GM10248 (cell line): Measurements from ENCODE around the gene CRYZL1.

Experiments
- CTCF ChIA-PET: fragments of 300-600 bp; sonication (Branson Sonifier 250); formaldehyde crosslinking; extraction: SDS; loops from one replicate; lab custom pipeline; 2021; ENCODE audit warnings: antibody characterized with exemption; lab: Yijun Ruan, JAX
- POLR2A ChIA-PET: fragments of 350-650 bp; sonication (Branson Sonifier 250); formaldehyde crosslinking; extraction: SDS; loops from one replicate; lab custom pipeline; 2020; ENCODE audit warnings: antibody characterized with exemption; lab: Yijun Ruan, JAX
- DNase-seq: peaks from one replicate; pipeline ENCODE4 v3.0.0; 2012; ENCODE audit errors: extremely low spot score
- TF ChIP-seq, protein P1 (sequence below): IDR thresholded peaks from 2 replicates; pipeline ENCODE4 v1.5.1; 2012; ENCODE audit warnings: mild to moderate bottlenecking, low read depth; ENCODE audit errors: extremely low read depth, missing control alignments, control extremely low read depth

Gene CRYZL1

DNA sequence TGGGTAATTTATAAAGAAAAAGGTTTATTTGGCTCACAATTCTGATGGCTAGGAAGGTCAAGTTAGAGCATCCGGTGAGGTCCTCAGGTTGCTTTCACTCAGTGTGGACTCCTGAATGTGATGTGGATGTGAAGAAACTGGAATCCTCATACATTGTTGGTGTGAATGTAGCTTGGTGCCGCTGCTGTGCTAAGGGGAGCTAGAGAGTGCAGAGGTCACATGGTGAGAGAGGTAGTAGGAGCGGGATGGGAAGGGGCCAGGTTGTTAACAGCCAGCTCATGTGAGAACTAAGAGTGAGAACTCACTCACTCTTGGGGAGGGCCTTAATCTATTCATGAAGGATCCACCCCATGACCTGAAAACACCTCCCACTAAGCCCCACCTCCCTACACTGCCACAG, 22.6 kb upstream of the CRYZL1 start:
- POLR2A ChIA-PET, result no interaction called here
- TF ChIP-seq, protein P1, sequence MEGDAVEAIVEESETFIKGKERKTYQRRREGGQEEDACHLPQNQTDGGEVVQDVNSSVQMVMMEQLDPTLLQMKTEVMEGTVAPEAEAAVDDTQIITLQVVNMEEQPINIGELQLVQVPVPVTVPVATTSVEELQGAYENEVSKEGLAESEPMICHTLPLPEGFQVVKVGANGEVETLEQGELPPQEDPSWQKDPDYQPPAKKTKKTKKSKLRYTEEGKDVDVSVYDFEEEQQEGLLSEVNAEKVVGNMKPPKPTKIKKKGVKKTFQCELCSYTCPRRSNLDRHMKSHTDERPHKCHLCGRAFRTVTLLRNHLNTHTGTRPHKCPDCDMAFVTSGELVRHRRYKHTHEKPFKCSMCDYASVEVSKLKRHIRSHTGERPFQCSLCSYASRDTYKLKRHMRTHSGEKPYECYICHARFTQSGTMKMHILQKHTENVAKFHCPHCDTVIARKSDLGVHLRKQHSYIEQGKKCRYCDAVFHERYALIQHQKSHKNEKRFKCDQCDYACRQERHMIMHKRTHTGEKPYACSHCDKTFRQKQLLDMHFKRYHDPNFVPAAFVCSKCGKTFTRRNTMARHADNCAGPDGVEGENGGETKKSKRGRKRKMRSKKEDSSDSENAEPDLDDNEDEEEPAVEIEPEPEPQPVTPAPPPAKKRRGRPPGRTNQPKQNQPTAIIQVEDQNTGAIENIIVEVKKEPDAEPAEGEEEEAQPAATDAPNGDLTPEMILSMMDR, result no peak
- no peak for DNase-seq
- CTCF ChIA-PET, result interaction anchor here (0.9 to 1.2 kb wide), 2 partner anchors 15 to 151 kb away, joined by 3 read pairs; no protein-coding TSS in a partner anchor

DNA sequence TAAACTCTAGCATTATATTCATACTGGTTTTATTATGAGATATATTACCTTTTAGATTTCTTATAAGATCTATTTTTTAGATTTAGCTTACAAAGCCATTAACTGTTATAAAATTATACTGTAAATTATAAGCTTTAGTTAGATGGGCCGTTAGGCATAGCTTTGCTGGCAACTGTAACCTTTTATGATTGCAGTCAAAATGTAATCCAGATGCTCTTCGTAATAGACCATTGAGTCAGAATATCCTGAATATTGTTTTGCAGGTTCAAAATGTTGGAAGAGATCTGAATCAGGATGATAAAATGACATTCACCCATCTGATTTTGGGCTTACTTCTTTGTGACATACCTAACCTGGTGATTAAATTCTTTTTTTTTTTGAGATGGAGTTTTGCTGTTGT, 21.7 kb upstream of the CRYZL1 start:
- CTCF ChIA-PET, result interaction anchor here (1.5 kb wide), 1 partner anchor 45 kb away, joined by 3 read pairs; no protein-coding TSS in a partner anchor
- POLR2A ChIA-PET, result no interaction called here
- no peak for DNase-seq
- TF ChIP-seq, protein P1, result no peak

DNA sequence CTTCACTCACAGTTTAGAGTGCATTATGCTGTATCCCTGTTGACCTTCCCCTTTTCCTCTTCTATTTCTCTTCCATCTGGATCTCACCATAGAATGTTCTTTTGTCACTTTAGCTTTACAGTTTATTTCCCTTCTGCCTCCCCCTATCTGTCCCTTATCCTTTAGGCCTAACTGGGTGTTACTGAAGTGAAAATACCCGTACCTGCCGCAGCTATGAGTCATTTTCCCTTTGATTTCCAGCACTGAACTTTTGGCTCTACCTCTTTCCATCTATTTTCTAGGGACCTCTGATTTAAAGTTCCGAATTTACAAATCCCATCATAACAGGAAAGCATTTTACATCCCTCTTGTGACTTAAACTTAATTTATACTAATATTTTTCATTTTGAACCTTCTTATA, 20.5 kb upstream of the CRYZL1 start:
- no peak for DNase-seq
- ChIA-PET CTCF (interaction anchor here (1.5 kb wide), 1 partner anchor 46 kb away, joined by 3 read pairs; no protein-coding TSS in a partner anchor), POLR2A (no interaction called here)

DNA sequence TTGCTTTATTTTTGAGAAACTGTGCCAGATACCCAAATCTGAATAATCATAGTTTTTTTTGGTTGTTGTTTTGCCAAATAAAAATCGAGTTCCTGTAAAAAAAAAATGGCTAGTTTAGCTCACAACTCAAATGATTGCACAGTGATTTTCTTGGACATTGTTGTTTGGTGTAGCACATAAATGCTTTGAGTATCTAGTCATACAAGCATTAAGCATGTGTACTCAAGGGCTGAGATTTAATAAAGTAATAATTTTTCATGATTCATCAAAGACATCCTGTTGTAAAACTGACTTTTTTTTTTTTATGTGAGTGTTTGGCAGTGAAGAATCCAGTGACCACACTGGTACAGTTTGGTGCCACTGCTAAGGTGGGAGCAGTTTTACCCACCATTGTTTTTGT, 19.6 kb upstream of the CRYZL1 start:
- CTCF ChIA-PET, result no interaction called here
- POLR2A ChIA-PET, result no interaction called here

More for the DNA sequence above, 20.5 kb upstream of the CRYZL1 start:
- TF ChIP-seq, protein P1, result no peak

DNA sequence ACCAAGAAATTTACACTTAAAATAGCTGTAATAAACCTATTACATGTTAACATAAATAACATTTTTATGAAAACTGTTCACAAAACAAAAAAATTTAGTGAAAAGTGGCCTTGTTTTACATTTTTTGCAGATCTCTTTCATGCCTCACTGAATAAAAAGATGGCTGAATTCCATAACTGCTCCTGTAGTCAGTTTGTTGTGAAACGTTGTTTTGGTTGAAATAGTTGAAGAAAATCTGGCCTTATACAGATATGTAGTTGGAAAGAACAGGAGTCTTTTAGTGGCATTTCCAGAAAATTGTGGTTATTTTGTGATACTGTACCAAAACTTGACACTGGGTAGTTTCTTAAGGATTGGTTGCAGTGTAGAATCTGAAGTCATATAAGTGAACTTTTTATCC, 18.9 kb upstream of the CRYZL1 start:
- ChIA-PET CTCF (no interaction called here), POLR2A (no interaction called here)
- TF ChIP-seq, protein P1, result no peak
- no peak for DNase-seq

More for the DNA sequence above, 19.6 kb upstream of the CRYZL1 start:
- TF ChIP-seq, protein P1, result no peak
- DNase-seq, result no peak

DNA sequence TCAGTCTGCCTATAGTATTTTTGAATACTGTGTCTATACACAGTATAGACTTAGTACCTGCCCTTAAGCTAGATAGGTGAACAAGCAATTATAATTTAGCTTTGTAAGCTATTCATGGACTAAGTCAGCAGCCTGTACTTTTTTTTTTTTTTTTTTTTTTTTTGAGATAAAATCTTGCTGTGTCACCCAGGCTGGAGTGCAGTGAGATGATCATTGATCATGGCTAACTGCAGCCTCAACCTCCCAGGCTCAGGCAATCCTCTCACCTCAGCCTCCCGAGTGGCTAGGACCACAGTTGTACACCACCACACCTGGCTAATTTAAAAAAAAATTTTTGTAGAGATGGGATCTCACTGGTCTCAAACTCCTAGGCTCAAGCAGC, 18.0 kb upstream of the CRYZL1 start:
- POLR2A ChIA-PET, result no interaction called here
- TF ChIP-seq, protein P1, result no peak
- CTCF ChIA-PET, result interaction anchor here (1.4 kb wide), 1 partner anchor 38 kb away, joined by 5 read pairs; no protein-coding TSS in a partner anchor

More for the DNA sequence above, 18.0 kb upstream of the CRYZL1 start:
- no peak for DNase-seq
